Effector CD4-positive, alpha-beta T cell (primary cell): ENCODE measurements around the gene ARHGAP5.
"Not testable (repeated sequence)": the region's sequence is repeated elsewhere in the genome, so short reads cannot be mapped to it uniquely, and the experiment has no call there.

Experiments
- DNase-seq: peaks from one replicate; pipeline ENCODE4 v3.0.0-alpha.2; 2020

ARHGAP5 gene

DNA sequence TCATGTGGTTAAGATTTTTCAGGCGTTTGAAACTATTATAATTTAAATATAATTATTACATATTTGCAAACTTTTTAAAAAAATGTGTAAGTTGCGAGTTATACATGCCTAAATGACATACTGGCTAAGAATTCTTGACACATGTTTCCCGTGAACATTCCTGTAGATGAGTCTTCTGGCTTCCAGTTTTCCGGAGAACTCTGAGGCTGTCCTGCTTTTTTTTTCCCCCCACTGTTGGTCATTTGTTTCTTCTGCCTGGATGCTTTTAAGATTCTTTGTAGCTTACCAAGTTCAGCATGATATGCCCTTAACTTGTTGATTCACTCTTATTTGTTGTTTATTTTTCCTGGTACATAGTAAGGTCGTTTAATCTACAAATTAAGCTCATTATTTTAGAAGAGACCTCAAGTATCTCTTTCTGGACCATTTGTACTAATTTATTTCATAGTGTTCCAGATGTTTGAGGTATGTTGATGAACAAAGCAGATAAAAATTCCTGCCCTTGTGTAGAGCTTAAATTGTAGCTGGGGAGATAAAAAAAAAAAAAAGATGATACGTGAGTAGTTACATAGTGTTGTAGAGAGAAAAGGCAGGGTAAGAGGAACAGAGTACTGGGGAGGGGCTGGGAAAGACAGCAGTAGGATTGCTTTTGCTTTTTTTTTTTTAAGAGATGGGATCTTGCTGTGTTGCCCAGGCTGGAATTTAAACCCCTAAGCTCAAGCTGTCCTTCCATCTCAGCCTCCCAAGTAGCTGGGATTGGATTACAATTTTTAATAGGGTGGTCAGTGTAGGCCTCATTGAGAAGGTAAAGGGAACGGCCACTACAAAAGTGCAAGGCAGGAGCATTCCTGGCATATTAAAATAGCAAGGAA is 32.8 kb downstream of the ARHGAP5 start:
- DNase-seq = no peak

- DNase-seq = no peak
Measured at GRCh38 chr14:32110548-32110896, 33.4 kb downstream of the ARHGAP5 start.

DNA sequence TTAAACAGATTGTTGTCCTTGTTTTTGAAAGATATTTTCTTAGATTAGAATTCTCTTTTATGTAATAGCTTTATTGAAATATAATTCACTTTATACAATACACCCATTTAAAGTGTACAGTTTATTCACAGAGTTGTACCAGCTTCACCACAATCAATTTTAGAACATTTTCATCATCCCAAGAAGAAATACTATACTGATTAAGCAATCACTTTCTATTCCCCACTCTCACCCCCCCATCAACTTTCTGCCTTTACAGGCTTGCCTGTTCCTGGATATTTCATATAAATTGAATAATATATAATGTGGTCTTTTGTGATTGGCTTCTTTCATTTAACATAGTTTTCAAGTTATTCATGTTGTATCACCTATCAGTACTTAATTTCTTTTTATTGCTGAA is 44.4 kb downstream of the ARHGAP5 start:
- no peak for DNase-seq

DNA sequence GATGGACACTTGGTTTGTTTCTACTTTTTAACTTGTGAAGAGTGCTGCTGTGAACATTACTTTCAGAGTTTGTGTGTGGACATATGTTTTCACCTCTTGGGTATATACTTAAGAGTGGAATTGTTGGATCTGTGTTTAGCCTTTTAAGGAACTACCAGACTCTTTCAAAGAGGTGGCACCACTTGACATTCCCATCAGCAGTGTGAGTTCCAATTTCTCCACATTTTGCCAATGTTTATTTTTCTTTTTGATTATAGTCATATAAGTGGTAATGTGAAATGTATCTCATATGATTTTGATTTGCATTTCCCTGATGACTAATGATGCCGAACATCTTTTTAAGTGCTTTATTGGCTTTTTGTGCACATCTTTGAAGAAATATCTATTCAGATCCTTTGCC is 44.8 kb downstream of the ARHGAP5 start:
- DNase-seq = no peak

DNA sequence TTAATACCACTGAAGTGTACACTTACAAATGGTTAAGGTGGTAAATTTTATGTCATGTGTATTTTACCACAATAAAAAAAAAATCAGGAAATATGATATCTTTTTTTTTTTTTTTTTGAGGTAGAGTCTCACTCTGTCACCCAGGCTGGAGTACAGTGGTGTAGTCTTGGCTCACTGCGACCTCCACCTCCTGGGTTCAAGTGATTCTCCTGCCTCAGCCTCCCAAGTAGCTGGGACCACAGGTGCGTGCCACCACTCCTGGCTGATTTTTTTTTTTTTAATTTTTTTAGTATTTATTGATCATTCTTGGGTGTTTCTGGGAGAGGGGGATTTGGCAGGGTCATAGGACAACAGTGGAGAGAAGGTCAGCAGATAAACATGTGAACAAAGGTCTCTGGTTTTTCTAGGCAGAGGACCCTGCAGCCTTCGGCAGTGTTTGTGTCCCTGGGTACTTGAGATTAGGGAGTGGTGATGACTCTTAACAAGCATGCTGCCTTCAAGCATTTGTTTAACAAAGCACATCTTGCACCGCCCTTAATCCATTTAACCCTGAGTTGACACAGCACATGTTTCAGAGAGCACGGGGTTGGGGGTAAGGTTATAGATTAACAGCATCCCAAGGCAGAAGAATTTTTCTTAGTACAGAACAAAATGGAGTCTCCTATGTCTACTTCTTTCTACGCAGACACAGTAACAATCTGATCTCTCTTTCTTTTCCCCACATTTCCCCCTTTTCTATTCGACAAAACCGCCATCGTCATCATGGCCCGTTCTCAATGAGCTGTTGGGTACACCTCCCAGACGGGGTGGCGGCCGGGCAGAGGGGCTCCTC is 50.0 kb downstream of the ARHGAP5 start:
- DNase-seq = not testable (repeated sequence)

DNA sequence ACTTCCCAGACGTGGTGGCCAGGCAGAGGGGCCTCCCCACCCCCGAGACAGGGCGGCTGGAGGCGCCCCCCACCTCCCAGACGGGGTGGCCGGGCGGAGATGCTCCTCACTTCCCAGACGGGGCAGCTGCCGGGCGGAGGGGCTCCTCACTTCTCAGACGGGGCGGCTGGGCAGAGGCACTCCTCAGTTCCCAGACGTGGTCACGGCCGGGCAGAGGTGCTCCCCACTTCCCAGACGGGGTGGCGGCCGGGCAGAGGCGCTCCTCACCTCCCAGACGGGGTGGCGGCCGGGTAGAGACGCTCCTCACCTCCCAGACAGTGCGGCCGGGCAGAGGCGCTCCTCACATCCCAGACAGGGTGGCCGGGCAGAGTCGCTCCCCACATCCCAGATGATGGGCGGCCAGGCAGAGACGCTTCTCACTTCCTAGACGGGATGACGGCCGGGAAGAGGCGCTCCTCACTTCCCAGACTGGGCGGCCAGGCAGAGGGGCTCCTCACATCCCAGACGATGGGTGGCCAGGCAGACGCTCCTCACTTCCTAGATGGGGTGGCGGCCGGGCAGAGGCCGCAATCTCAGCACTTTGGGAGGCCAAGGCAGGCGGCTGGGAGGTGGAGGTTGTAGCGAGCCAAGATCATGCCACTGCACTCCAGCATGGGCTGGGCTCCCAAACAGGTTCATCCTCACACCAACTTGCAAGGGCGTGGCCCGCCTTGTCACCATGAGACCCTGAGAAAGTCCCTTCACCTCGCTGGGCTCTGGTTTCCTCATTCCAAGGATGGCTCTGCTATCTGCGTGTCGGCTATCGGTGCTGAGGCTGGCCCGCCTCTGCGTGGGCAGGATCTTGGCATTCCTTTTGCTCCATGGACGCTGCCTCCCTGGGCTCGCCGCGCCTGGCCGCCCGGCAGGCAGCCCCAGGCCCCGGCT is 50.9 kb downstream of the ARHGAP5 start:
- not testable (repeated sequence) for DNase-seq

- no peak for DNase-seq
Measured at GRCh38 chr14:32128703-32129102, 51.6 kb downstream of the ARHGAP5 start.

- DNase-seq = no peak
Measured at GRCh38 chr14:32129124-32129523, 52.0 kb downstream of the ARHGAP5 start.

- not testable (repeated sequence) for DNase-seq
Measured at GRCh38 chr14:32131689-32132088, 54.6 kb downstream of the ARHGAP5 start.

GRCh38 chr14:32134448-32135097 is 57.5 kb downstream of the ARHGAP5 start:
- DNase-seq = no peak

GRCh38 chr14:32136027-32136825 is 59.1 kb downstream of the ARHGAP5 start:
- DNase-seq = no peak

DNA sequence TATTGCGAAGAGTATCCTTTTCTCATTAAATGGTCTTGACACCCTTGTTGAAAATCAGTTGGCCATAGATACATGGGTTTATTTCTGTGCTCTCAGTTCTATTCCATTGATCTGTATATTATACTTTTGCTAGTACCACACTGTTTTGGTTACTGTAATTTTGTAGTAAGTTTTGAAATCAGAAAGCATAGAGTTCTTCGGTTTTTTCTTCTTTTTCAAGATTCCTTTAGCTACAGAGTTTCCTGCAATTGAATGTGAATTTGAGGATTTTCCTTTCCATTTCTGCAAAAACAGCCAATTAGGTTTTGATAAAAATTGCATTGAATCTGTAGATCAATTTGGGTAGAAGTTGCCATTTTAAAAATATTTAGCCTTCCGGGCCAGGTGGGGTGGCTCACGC is 60.2 kb downstream of the ARHGAP5 start:
- DNase-seq = no peak

- DNase-seq = no peak
Measured at GRCh38 chr14:32137892-32138291, 60.8 kb downstream of the ARHGAP5 start.

DNA sequence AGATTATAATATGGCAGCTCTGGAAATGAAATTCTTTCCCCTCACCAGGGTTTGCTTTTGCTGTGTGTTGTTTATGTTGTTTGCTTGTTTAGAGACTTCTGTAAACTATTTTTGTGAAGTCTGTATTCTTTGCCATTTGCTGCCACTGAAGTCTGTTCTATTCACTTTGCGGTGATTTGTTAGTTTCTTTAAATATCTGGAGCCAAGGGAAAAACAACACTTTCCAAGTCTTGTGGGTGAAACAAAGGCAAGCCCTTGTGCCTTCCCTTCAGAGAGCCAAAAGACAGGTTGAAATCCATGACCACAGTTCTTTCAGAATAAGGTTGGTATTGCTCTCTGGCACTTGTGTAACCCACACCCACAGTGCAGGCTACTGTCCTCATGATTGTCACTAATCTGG is 65.2 kb downstream of the ARHGAP5 start:
- no peak for DNase-seq

DNA sequence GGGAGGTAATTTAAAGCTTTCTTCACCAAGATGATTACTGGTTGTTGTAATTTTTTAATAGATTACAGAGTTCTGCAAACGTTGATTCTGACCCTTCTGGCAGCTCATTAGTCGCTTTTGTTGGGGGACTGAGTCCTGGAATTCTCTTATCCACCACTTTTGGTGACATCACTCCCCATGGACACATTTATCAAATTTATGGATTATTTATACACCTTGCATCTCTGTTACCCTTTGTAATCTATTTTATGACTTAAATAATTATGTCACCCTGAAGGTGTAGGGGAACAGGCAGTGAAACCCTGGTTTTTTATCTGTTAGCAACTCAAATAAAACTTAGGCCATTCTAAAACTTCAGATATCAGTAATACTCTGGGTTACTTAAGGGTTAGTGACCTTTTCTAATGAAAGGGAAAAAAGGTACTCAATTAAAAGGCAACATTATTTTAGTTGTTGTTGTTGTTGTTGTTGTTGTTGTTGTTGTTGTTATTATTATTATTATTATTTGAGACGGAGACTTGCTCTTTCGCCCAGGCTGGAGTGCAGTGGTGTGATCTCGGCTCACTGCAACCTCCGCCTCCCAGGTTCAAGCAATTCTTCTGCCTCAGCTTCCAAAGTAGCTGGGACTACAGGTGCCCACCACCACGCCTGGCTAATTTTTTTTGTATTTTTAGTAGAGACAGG is 65.8 kb downstream of the ARHGAP5 start:
- no peak for DNase-seq

DNA sequence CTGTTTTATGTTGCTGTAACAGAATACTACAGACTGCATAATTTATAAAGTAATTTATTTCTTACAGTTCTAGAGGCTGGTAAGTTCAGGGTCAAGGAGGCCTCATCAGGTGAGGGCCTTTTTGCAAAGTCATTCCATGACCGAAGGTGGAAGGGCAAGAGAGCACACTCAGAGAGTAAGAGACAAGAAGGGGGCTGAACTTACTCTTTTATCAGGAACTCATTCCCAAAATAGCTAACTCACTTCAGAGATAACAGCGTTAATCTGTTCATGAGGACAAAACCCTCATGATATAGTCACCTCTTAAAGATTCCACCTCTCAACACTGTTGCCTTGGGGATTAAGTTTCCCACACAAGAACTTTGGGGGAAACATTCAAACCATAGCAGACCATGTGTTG is 73.3 kb downstream of the ARHGAP5 start:
- no peak for DNase-seq

- no peak for DNase-seq
Measured at GRCh38 chr14:32166029-32166428, 88.9 kb downstream of the ARHGAP5 start.

GRCh38 chr14:32166924-32167323 is 89.8 kb downstream of the ARHGAP5 start:
- no peak for DNase-seq

GRCh38 chr14:32167907-32168306 is 90.8 kb downstream of the ARHGAP5 start:
- no peak for DNase-seq

DNA sequence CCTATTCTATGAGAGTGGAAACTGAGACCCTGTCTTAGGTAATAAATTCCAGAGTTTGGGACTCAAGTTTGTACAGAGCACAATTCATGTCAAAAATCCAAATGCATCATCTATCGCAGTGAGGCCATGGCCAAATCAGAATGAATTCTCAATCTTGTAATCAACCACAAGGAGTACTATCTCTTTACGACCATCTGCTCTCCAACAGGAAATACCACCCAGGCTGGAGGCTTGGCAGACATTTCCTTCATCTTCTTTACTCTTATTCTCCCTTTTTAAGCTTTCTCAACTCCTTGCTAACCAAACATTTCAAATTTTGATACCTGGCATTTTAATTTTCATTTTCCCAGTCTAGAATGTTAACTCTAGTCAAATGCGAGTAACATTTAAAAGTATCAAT is 92.1 kb downstream of the ARHGAP5 start:
- no peak for DNase-seq

- DNase-seq = no peak
Measured at GRCh38 chr14:32171469-32171868, 94.4 kb downstream of the ARHGAP5 start.
